GM12892 (cell line): ENCODE measurements around the gene INPP5A.

Experiments
- POLR2A ChIP-seq: IDR thresholded peaks from 2 replicates; pipeline ENCODE4 v1.6.1; 2011; ENCODE audit warnings: low read depth, low read length, control low read depth
- POLR2AphosphoS5 ChIP-seq: IDR thresholded peaks from 2 replicates; pipeline ENCODE4 v1.6.1; 2011; ENCODE audit warnings: low read depth, low read length, control low read depth
- TAF1 ChIP-seq: IDR thresholded peaks from 2 replicates; pipeline ENCODE4 v1.6.1; 2011; ENCODE audit warnings: low read depth, mild to moderate bottlenecking, control low read depth, low read length, borderline replicate concordance

- TF ChIP-seq POLR2AphosphoS5 (no peak), POLR2A (no peak), TAF1 (no peak)
Measured at GRCh38 chr10:132728741-132729140, 191.2 kb downstream of the INPP5A start.
